SK-N-MC (cell line): Measurements from ENCODE around the gene PDK2.

Source experiments
- EZH2 ChIP-seq: fragments of 200-600 bp; sonication (generic); IDR thresholded peaks from one replicate; pipeline ENCODE4 v1.6.1; 2017; ENCODE audit warnings: antibody characterized with exemption
- FOXP2 ChIP-seq: optimal IDR thresholded peaks from 2 replicates; pipeline ENCODE3; 2011; ENCODE audit warnings: mild to moderate bottlenecking, moderate library complexity; ENCODE audit not compliant: insufficient read depth; ENCODE audit errors: extremely low read length, control extremely low read depth
- POLR2AphosphoS5 ChIP-seq: IDR thresholded peaks from 2 replicates; pipeline ENCODE4 v1.6.1; 2012; ENCODE audit warnings: mild to moderate bottlenecking, low read depth, low read length, borderline replicate concordance

DNA sequence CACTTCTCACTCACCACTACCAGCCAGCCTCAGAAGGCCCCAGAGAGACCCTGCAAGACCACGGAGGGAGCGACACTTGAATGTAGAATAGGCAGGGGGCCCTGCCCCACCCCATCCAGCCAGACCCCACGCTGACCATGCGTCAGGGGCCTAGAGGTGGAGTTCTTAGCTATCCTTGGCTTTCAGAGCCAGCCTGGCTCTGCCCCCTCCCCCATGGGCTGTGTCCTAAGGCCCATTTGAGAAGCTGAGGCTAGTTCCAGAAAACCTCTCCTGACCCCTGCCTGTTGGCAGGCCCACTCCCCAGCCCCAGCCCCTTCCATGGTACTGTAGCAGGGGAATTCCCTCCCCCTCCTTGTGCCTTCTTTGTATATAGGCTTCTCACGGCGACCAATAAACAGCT lies 5.1 kb upstream of the PDK2 start:
- no peak for TF ChIP-seq POLR2AphosphoS5
- no peak for TF ChIP-seq EZH2
- no peak for TF ChIP-seq FOXP2
